GM10266 (cell line): ENCODE measurements around the gene MPRIP.

ENCODE experiments used
- DNase-seq: peaks from one replicate; pipeline ENCODE4 v3.0.0; 2012; ENCODE audit errors: extremely low spot score
- CTCF ChIP-seq: IDR thresholded peaks from 2 replicates; pipeline ENCODE4 v1.5.1; 2012; ENCODE audit warnings: mild to moderate bottlenecking, low read depth; ENCODE audit not compliant: control insufficient read depth, insufficient read depth; ENCODE audit errors: missing control alignments

The MPRIP gene

GRCh38 chr17:17103160-17103559 is 60.9 kb downstream of the MPRIP start:
- no peak for TF ChIP-seq CTCF
- DNase-seq = no peak

DNA sequence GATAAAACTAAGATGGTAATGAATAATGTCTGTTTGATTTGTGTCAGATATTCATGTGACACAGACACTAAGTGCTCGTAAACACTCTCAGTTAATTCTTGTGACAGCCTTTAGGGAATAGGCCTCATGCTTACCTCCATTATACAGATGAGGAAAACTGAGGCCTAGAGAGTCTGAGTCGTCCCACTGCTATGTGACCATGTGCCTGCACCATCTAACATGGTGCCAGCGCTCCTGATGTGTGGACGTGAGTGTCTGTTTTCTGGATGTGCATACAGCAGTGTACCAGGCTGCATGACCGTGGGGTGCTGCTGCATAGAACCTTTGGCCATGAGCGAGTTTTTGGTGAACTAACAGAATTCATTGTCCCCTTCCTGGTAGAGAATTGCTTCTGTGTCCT is 61.8 kb downstream of the MPRIP start:
- TF ChIP-seq CTCF = no peak
- DNase-seq = no peak

- TF ChIP-seq CTCF = no peak
- no peak for DNase-seq
These were observed 62.2 kb downstream of the MPRIP start for GRCh38 chr17:17104494-17104893.

DNA sequence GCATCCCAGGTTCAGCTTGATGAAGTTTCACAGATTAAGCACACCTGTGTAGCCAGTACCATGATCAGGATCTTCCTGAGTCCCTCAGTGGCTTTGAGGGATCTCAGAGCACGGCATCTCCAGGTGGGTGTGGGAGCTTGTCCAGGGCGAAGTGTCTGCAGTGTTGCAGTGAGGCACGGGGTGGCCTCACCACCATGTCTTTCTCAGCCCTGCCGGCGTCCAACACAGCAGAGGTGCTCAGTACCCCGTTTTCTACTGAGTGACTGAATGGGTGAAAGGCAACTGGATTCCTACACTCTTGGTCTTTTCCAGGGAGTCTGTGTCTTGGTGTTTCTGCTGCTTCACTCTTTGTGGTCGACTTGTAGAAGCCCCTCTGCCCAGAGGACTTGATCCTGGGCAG is 63.7 kb downstream of the MPRIP start:
- no peak for TF ChIP-seq CTCF
- no peak for DNase-seq

- no peak for TF ChIP-seq CTCF
- no peak for DNase-seq
These were observed 64.5 kb downstream of the MPRIP start for GRCh38 chr17:17106756-17107155.

GRCh38 chr17:17107281-17107680 is 65.0 kb downstream of the MPRIP start:
- DNase-seq = no peak
- TF ChIP-seq CTCF = no peak

- no peak for TF ChIP-seq CTCF
- DNase-seq = no peak
These were observed 65.7 kb downstream of the MPRIP start for GRCh38 chr17:17107891-17108431.
